Heart right ventricle (tissue), 16 donors: Measurements from ENCODE around the gene FOXJ1. TPM values are rescaled to one million over a fixed set of nuclear protein-coding genes. Genes with fewer than 3 reads are reported as not detected.
A peak's percentile ranks its signal among the peaks of the same experiment; 100 is the strongest.

Experiments used
- ATAC-seq, 8 donors: fragments of 200-7000 bp; cut with Tn5 transposase; one replicate each; pipeline ENCODE4 v1.9.1; 2020; ENCODE audit warnings: mild to moderate bottlenecking in 8 of 8, moderate library complexity in 8 of 8, moderate number of reproducible peaks in 1 of 8
- DNase-seq, 2 donors: peaks; one replicate each; pipeline ENCODE4 v3.0.0-alpha.2; 2020
- H3K27ac ChIP-seq, 10 donors: fragments of 200-600 bp; sonication (generic) in 2 of 10; one replicate each; pipeline versions ENCODE4 v1.5.0 to v1.8.0; 2020 to 2022; ENCODE audit warnings: mild to moderate bottlenecking in 3 of 10
- H3K27me3 ChIP-seq, 7 donors: fragments of 200-600 bp; one replicate each; pipeline ENCODE4 v1.8.0; 2021 to 2022; ENCODE audit warnings: mild to moderate bottlenecking in 2 of 7
- H3K36me3 ChIP-seq, 9 donors: fragments of 200-600 bp; sonication (generic) in 1 of 9; one replicate each; pipeline versions ENCODE4 v1.5.0 to v1.8.0; 2020 to 2022; ENCODE audit warnings: mild to moderate bottlenecking in 2 of 9
- H3K4me1 ChIP-seq, 9 donors: fragments of 200-600 bp; sonication (generic) in 1 of 9; one replicate each; pipeline versions ENCODE4 v1.5.0 to v1.8.0; 2020 to 2022; ENCODE audit warnings: mild to moderate bottlenecking in 4 of 9
- H3K4me3 ChIP-seq, 10 donors: fragments of 200-600 bp; sonication (generic) in 2 of 10; one replicate each; pipeline versions ENCODE4 v1.5.0 to v1.8.0; 2020 to 2022; ENCODE audit warnings: mild to moderate bottlenecking in 7 of 10, moderate library complexity in 2 of 10
- H3K9me3 ChIP-seq, 11 donors: fragments of 200-600 bp in 10 of 11; sonication (generic) in 2 of 11; one replicate each; pipeline versions ENCODE4 v1.5.0 to v1.8.0; 2013 to 2022; ENCODE audit warnings: mild to moderate bottlenecking in 2 of 11, control low read depth in 1 of 11, moderate library complexity in 1 of 11
- CTCF ChIP-seq, 9 donors: fragments of 200-600 bp; sonication (generic) in 2 of 9; IDR thresholded peaks; one replicate each; pipeline versions ENCODE4 v1.5.0 to v1.8.0; 2021 to 2022; ENCODE audit warnings: antibody characterized with exemption in 9 of 9, mild to moderate bottlenecking in 5 of 9, moderate library complexity in 1 of 9
- WGBS, 2 donors: extraction: QIAGEN DNeasy Blood & Tissue Kit; methylation state at CpG; one replicate each; pipeline ENCODE4 v1.1.7; 2013; ENCODE audit warnings: inconsistent platforms in 1 of 2; 5-methylcytosine and 5-hydroxymethylcytosine counted together
- intact Hi-C, 10 donors: fragments of 100-400 bp; cut with DNase I; formaldehyde crosslinking; loops; one replicate each; pipeline versions ENCODE4 v1.11.1 to v1.14.2; 2022
- polyA plus RNA-seq, 2 donors: library from polyadenylated mRNA; stranded (reverse); fragments of 200-250 nt; gene quantifications; one replicate each; pipeline ENCODE4 v1.2.3, GENCODE V29; 2013
- total RNA-seq, 10 donors: library from RNA; stranded (reverse); fragmentation: NEBNext Ultra II Directional in 3 of 10; extraction: Animal tissue kit (Norgen Biotek cat#: 25700) in 3 of 10; gene quantifications; one replicate each; pipeline versions ENCODE4 v1.2.1 to v1.2.4, GENCODE V29; 2021 to 2023
- donor health status: Arrhythmogenic right ventricular cardiomyopathy.
- donor health status: ischemic (EF 13 %, LVEDD 7.1; RV severe dilation, severe dysfunction).
- donor health status: healthy with polysubstance abuse.
- donor health status: DM: no; HTN: yes; CAD: no.
- donor health status: DM: no; HTN: no; CAD: no.
- donor health status: ischemic (EF 25% LVEDD 6.9; RV normal size, moderate dysfunction).
- donor health status: ischemic (EF 25% LVEDD 5.7; RV mildly dilated, moderate dysfunction).
- donor health status: healthy.
- donor health status: DM: yes; HTN: yes; CAD: no.
- donor health status: Ischemic cardiomyopathy.
- donor health status: ischemic (EF 35%, LVEDD 5.7; RV mildly dilated, moderate dysfunction).
- donor health status: nonischemic (EF 11% LVEDD 7.7; RV severe dilation, severe dysfunction).
- donor health status: DM: yes; HTN: yes; CAD: no.
- donor health status: PGD.
- donor health status: ischemic (EF 29% LVEDD 5.4; RV normal size, mild dysfunction).
- donor health status: nonischemic (EF 23%, LVEDD 6.1; RV moderate dilation, normal function).

The FOXJ1 gene
- total and polyA plus RNA-seq, 12 donors = 0.03 TPM; not detected in 11

- ATAC-seq (no peak), DNase-seq (no peak)
- no peak overlapping the region for H3K27ac ChIP-seq
- peaks cover 0 to 6% (median 0%) of the 10 kb centered on the region in 9 donors for H3K36me3 ChIP-seq
- peaks cover 0 to 5% (median 0%) of the 10 kb centered on the region in 9 donors for H3K4me1 ChIP-seq
- H3K9me3 ChIP-seq = no peaks in the 10 kb centered on the region
- WGBS, 2 donors = 90 to 96% methylated on average over 3 of the region's 3 CpGs
- H3K27me3 ChIP-seq = no peaks in the 10 kb centered on the region
- H3K4me3 ChIP-seq = no peak overlapping the region
- intact Hi-C loops = no loop called here
- TF ChIP-seq CTCF (IDR thresholded peaks at IDR 0.05) = no peak
Measured at GRCh38 chr17:76154292-76154691, 13.2 kb upstream of the FOXJ1 start.

DNA sequence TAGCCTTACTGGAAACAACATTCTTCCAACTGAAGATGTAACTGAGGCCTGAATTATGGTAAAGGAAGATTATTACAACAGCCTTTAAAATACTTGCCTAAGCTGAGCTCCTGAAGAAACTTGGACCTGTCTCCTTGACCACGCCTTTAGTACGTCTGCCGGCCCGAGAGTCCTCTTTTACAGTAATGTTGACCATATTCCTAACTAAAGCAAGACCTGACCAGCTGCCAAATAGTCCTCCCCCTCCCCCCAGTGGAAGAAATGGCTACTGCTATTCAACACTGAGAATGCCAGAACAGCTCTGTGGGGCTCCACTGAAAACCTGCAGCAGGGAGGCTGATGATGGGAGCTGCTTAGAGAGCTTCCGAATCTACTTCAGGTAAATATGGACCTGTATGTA, 12.6 kb upstream of the FOXJ1 start:
- Histone ChIP-seq H3K9me3 (no peaks in the 10 kb centered on the region), H3K36me3 (peaks cover 0 to 2% (median 0%) of the 10 kb centered on the region in 9 donors), H3K4me3 (no peak overlapping the region), H3K27ac (no peak overlapping the region), H3K4me1 (peaks cover 0 to 5% (median 0%) of the 10 kb centered on the region in 9 donors), H3K27me3 (no peaks in the 10 kb centered on the region)
- TF ChIP-seq CTCF (IDR thresholded peaks at IDR 0.05) = peak in 3 of 9 donors; percentile 13 to 23 (median 14)
- DNase-seq = no peak
- 69 to 83% methylated on average over 5 of the region's 5 CpGs for WGBS, 2 donors
- intact Hi-C loops = no loop called here
- no peak for ATAC-seq

DNA sequence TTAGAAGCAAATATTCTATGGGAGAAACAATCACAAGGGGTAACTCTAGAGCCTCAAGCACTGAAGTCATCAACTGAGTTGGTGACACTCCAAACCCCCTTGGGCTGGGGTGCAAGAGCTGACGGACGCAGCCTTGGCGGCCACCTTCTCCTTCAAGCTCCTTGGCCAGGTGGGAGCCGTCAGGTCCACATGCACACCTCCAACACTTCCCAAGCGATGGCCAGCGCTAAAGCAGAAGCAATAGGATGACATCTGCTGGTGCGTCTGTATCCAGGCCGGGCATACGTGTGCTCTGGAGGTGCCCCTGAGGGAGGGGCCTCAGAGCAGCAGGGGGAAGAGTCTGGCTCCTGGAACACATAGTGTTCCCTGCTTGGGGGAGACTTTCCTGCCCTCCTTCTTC, 12.2 kb upstream of the FOXJ1 start:
- H3K4me1 ChIP-seq = peaks cover 0 to 5% (median 0%) of the 10 kb centered on the region in 9 donors
- H3K9me3 ChIP-seq = no peaks in the 10 kb centered on the region
- ATAC-seq = no peak
- no peak overlapping the region for H3K4me3 ChIP-seq
- H3K27me3 ChIP-seq = no peaks in the 10 kb centered on the region
- no peak for TF ChIP-seq CTCF (IDR thresholded peaks at IDR 0.05)
- 85 to 90% methylated on average over 9 of the region's 9 CpGs for WGBS, 2 donors
- intact Hi-C loops = no loop called here
- H3K36me3 ChIP-seq = peaks cover 0 to 2% (median 0%) of the 10 kb centered on the region in 9 donors
- DNase-seq = no peak
- no peak overlapping the region for H3K27ac ChIP-seq

GRCh38 chr17:76152591-76152990, 11.5 kb upstream of the FOXJ1 start:
- H3K27ac ChIP-seq = no peak overlapping the region
- no peak for DNase-seq
- no peak for TF ChIP-seq CTCF (IDR thresholded peaks at IDR 0.05)
- no peak for ATAC-seq
- no peak overlapping the region for H3K4me3 ChIP-seq
- intact Hi-C loops = no loop called here
- 83 to 84% methylated on average over 7 of the region's 7 CpGs for WGBS, 2 donors
- H3K36me3 ChIP-seq = no peaks in the 10 kb centered on the region
- H3K9me3 ChIP-seq = no peaks in the 10 kb centered on the region
- no peaks in the 10 kb centered on the region for H3K27me3 ChIP-seq
- peaks cover 0 to 5% (median 1%) of the 10 kb centered on the region in 9 donors for H3K4me1 ChIP-seq
